Thymus (tissue), 11 donors: Measurements from ENCODE around the gene CTSE. TPM values are rescaled to one million over a fixed set of nuclear protein-coding genes. Genes with fewer than 3 reads are reported as not detected.

Experiments used
- DNase-seq, 9 donors: peaks; one replicate each; pipeline ENCODE4 v3.0.0-alpha.2; 2013; ENCODE audit warnings: low spot score in 9 of 9, low read depth in 6 of 9, missing footprints in 1 of 9
- H3K27ac ChIP-seq, 2 donors: one replicate each; pipeline ENCODE4 v1.5.1; 2013; ENCODE audit warnings: control low read depth in 1 of 2, low read depth in 1 of 2, low read length in 1 of 2, mild to moderate bottlenecking in 1 of 2, moderate library complexity in 1 of 2
- H3K27me3 ChIP-seq, 2 donors: one replicate each; pipeline ENCODE4 v1.5.1; 2013; ENCODE audit warnings: low read length in 1 of 2; ENCODE audit not compliant: control insufficient read depth in 2 of 2, insufficient read depth in 1 of 2
- H3K36me3 ChIP-seq, 2 donors: one replicate each; pipeline ENCODE4 v1.5.1; 2013; ENCODE audit warnings: low read length in 1 of 2, mild to moderate bottlenecking in 1 of 2, moderate library complexity in 1 of 2; ENCODE audit not compliant: control insufficient read depth in 2 of 2, insufficient read depth in 2 of 2
- H3K4me1 ChIP-seq, 2 donors: one replicate each; pipeline ENCODE4 v1.5.1; 2013; ENCODE audit warnings: low read length in 2 of 2; ENCODE audit not compliant: control insufficient read depth in 2 of 2, insufficient read depth in 2 of 2
- H3K4me3 ChIP-seq, 2 donors: one replicate each; pipeline ENCODE4 v1.5.1; 2013; ENCODE audit warnings: low read length in 2 of 2, control low read depth in 1 of 2, mild to moderate bottlenecking in 1 of 2
- H3K9me3 ChIP-seq, 2 donors: one replicate each; pipeline ENCODE4 v1.5.1; 2013; ENCODE audit warnings: low read length in 1 of 2, mild to moderate bottlenecking in 1 of 2; ENCODE audit not compliant: control insufficient read depth in 2 of 2, insufficient read depth in 1 of 2
- WGBS: extraction: QIAGEN DNeasy Blood & Tissue Kit; methylation state at CpG from one replicate; pipeline ENCODE4 v1.1.7; 2013; 5-methylcytosine and 5-hydroxymethylcytosine counted together
- polyA plus RNA-seq: library from polyadenylated mRNA; stranded (reverse); fragments of 200-250 nt; gene quantifications from one replicate; pipeline ENCODE4 v1.2.3, GENCODE V29; 2013
- total RNA-seq: library from RNA; stranded (reverse); fragments of 120-200 nt; gene quantifications from one replicate; pipeline ENCODE4 v1.2.4, GENCODE V29; 2013
- donor health status: healthy.

CTSE gene
- total and polyA plus RNA-seq, 2 donors: 1.4 to 3.1 TPM

GRCh38 chr1:205992218-205992882 lies 31.3 kb downstream of the CTSE start:
- H3K9me3 ChIP-seq: no peaks in the 10 kb centered on the region
- no peaks in the 10 kb centered on the region for H3K4me1 ChIP-seq
- H3K4me3 ChIP-seq: no peak overlapping the region
- no peaks in the 10 kb centered on the region for H3K36me3 ChIP-seq
- H3K27ac ChIP-seq: no peak overlapping the region
- H3K27me3 ChIP-seq: no peaks in the 10 kb centered on the region
- no peak for DNase-seq
- 97% methylated on average over 14 of the region's 14 CpGs for WGBS

GRCh38 chr1:205991237-205991636 lies 32.5 kb downstream of the CTSE start:
- no peak for DNase-seq
- Histone ChIP-seq H3K27me3 (no peaks in the 10 kb centered on the region), H3K9me3 (no peaks in the 10 kb centered on the region), H3K36me3 (no peaks in the 10 kb centered on the region), H3K4me3 (no peak overlapping the region), H3K27ac (no peak overlapping the region), H3K4me1 (no peaks in the 10 kb centered on the region)
- WGBS: 93% methylated on average over 4 of the region's 4 CpGs

GRCh38 chr1:205990226-205990625 lies 33.5 kb downstream of the CTSE start:
- DNase-seq: no peak
- Histone ChIP-seq H3K36me3 (no peaks in the 10 kb centered on the region), H3K4me1 (no peaks in the 10 kb centered on the region), H3K9me3 (no peaks in the 10 kb centered on the region), H3K4me3 (no peak overlapping the region), H3K27me3 (no peaks in the 10 kb centered on the region), H3K27ac (no peak overlapping the region)
- 93% methylated on average over 2 of the region's 2 CpGs for WGBS

- no peak overlapping the region for H3K4me3 ChIP-seq
- H3K36me3 ChIP-seq: no peaks in the 10 kb centered on the region
- no peaks in the 10 kb centered on the region for H3K27me3 ChIP-seq
- DNase-seq: no peak
- H3K9me3 ChIP-seq: no peaks in the 10 kb centered on the region
- WGBS: 90% methylated on average over 5 of the region's 5 CpGs
- no peaks in the 10 kb centered on the region for H3K4me1 ChIP-seq
- no peak overlapping the region for H3K27ac ChIP-seq
Measured at GRCh38 chr1:205989786-205990185, 33.9 kb downstream of the CTSE start.

- DNase-seq: no peak
- no peaks in the 10 kb centered on the region for H3K27me3 ChIP-seq
- WGBS: 97% methylated on average over 12 of the region's 12 CpGs
- peaks cover 0 to 5% of the 10 kb centered on the region in 2 donors for H3K9me3 ChIP-seq
- H3K27ac ChIP-seq: no peak overlapping the region
- H3K4me3 ChIP-seq: no peak overlapping the region
- no peaks in the 10 kb centered on the region for H3K36me3 ChIP-seq
- H3K4me1 ChIP-seq: no peaks in the 10 kb centered on the region
Measured at GRCh38 chr1:205988585-205988995, 35.1 kb downstream of the CTSE start.

- Histone ChIP-seq H3K9me3 (peaks cover 0 to 5% of the 10 kb centered on the region in 2 donors), H3K4me1 (no peaks in the 10 kb centered on the region), H3K4me3 (no peak overlapping the region), H3K27ac (no peak overlapping the region), H3K27me3 (no peaks in the 10 kb centered on the region), H3K36me3 (no peaks in the 10 kb centered on the region)
- DNase-seq: no peak
- 92% methylated on average over 2 of the region's 2 CpGs for WGBS
Measured at GRCh38 chr1:205986861-205987260, 36.8 kb downstream of the CTSE start.

GRCh38 chr1:205986292-205986691 lies 37.4 kb downstream of the CTSE start:
- 98% methylated on average over 3 of the region's 3 CpGs for WGBS
- H3K27ac ChIP-seq: no peak overlapping the region
- no peaks in the 10 kb centered on the region for H3K27me3 ChIP-seq
- no peak for DNase-seq
- peaks cover 0 to 5% of the 10 kb centered on the region in 2 donors for H3K9me3 ChIP-seq
- no peaks in the 10 kb centered on the region for H3K4me1 ChIP-seq
- no peak overlapping the region for H3K4me3 ChIP-seq
- H3K36me3 ChIP-seq: no peaks in the 10 kb centered on the region

GRCh38 chr1:205985330-205986005 lies 38.2 kb downstream of the CTSE start:
- no peak overlapping the region for H3K27ac ChIP-seq
- no peaks in the 10 kb centered on the region for H3K27me3 ChIP-seq
- WGBS: 96% methylated on average over 9 of the region's 9 CpGs
- H3K36me3 ChIP-seq: no peaks in the 10 kb centered on the region
- no peak overlapping the region for H3K4me3 ChIP-seq
- no peaks in the 10 kb centered on the region for H3K4me1 ChIP-seq
- peaks cover 0 to 5% of the 10 kb centered on the region in 2 donors for H3K9me3 ChIP-seq
- no peak for DNase-seq

- H3K9me3 ChIP-seq: peaks cover 0 to 5% of the 10 kb centered on the region in 2 donors
- no peak overlapping the region for H3K27ac ChIP-seq
- 50% methylated on average over 14 of the region's 14 CpGs for WGBS
- peak in 8 of 9 donors; percentile 6 to 69 (median 34) for DNase-seq
- no peaks in the 10 kb centered on the region for H3K27me3 ChIP-seq
- no peaks in the 10 kb centered on the region for H3K36me3 ChIP-seq
- no peaks in the 10 kb centered on the region for H3K4me1 ChIP-seq
- no peak overlapping the region for H3K4me3 ChIP-seq
Measured at GRCh38 chr1:205983925-205984725, 39.6 kb downstream of the CTSE start.
